Measurements from ENCODE around the gene SYT2.
A peak's percentile ranks its signal among the peaks of the same experiment; 100 is the strongest.
"Not testable (repeated sequence)": the region's sequence is repeated elsewhere in the genome, so short reads cannot be mapped to it uniquely, and the experiment has no call there.

Gene SYT2

DNA sequence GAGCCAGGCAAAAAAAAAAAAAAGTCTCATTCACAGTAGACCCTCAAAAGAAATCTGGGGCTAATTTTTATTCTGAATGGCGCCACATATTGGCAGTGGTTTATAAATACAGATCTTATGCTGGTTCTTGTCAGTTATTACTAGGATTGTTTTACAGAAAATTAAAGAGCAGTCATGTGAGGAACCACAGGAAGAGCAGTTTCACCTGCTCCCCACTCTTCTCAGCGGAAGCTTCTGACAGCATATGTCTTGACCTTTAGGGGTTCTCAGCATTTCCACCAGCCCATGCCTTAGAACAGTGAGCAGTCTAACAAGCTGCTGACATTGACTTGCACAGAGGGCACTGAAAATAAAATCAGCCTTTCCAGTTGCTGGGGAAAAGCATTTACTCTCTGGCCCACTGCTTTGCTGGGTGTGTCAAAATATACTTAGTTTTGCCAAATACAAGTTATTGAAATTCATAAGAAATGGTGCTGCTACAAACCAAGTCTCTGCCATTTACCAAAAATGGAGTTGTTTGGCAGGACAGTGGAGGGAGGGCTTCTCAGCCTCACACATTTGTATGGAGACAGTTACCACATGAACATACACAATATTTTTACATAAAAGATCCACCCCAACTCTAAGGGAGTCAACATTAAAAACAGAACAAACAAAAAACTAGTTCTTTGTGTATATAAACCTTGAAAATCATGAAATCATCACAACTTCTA, 144.2 kb downstream of the SYT2 start:
- DNase-seq, result no peak

DNA sequence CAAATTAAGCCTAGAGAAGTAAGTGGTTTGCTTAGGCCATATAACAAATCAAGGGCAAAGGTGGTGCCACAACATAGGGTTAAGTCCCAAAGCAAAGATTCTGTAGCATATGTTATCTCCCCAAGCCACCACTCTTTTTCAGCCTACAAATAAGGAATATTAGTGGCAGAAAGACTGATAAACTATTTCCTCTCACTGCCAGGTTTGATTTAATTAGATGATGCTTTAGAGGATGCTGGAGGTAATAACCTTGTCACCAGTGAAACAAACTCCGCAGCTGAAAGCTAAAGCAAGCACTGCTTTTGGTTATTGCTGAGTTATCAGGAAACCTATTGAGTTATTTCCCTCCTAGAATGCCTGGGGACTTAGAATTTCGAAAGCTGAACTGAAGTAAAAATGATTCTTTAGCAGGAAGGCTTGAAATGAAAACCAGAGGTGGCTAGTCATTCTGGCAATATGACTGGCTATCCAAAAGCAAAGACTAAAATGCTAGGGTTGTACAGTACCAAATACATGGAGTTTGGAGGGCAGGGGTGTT, 145.2 kb downstream of the SYT2 start:
- no peak for DNase-seq

DNA sequence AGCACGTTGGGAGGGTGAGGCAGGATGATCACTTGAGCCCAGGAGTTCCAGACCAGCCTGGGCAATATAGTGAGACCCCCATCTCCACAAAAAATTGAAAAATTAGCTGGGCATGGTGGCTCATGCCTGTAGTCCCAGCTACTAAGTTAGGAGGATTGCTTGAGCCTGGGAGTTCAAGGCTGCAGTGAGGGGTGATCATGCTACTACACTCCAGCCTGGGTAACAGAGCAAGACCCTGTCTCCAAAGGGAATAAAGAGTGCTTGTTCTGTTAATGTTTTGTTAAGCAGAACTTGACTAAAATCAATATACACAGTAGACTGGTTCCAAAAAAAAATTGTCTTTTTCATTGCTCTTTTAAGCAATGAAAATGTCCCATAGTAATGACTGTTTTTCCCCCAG, 146.4 kb downstream of the SYT2 start:
- no peak for DNase-seq

DNA sequence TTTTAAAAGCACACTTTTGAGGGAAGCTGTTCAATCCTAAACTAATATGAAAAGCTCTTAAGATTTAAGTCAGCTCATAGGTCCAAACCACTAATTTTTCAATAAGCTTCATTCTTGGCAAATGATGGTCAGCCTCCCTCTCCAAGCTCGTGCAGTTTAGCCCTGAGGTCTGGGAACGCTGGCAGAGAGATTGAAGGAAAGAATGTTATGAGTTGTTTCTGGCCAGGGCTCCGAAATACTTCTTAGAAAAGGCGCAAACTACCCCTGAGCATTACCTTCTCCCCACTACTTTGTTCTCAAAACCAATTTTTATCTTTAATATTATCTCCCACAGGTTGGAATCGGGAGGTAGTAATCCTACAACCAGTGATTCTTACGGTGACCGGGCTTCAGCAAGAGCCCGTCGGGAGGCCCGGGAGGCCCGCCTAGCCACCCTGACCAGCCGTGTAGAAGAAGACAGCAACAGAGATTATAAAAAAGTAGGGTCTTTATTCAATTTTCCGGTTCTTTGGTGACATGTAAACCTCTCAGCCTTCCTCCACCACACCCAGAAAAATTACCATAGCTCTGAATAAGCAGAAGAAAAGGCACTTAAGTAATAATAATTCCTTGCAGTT, 147.7 kb downstream of the SYT2 start:
- peak; percentile 33 for DNase-seq

DNA sequence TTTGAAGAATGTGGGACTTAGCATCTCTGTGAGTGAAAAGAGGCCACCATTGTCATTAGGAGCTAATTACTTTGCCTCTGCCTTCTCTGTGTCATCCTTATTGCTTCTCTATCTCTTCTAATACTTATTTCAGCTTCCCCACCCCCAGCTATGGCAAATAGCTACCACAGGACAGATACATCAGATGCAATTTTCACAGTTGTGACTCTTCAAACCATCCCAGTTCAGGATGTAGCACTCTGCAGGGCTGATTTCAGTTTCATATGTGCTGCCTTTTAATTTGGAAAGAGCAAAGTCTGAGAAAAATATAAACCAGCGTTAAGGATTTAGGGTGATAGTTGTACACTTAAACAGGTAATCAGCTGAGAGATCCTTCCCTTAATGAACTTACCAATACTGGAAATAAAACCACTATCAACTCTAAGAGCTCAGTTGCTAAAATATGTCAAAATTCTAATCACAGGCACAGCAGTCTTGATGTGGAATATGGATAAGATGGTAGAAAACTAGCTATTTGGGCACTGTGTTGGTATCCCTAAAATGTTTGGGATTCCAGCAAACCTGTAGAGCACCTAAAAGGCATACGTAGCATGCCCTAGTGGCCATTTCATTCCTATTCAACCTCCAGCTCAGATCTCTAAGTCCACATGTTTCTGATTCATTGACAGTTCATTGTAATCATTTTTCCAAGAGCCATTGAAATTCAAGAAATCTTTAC, 148.4 kb downstream of the SYT2 start:
- DNase-seq, result no peak

DNA sequence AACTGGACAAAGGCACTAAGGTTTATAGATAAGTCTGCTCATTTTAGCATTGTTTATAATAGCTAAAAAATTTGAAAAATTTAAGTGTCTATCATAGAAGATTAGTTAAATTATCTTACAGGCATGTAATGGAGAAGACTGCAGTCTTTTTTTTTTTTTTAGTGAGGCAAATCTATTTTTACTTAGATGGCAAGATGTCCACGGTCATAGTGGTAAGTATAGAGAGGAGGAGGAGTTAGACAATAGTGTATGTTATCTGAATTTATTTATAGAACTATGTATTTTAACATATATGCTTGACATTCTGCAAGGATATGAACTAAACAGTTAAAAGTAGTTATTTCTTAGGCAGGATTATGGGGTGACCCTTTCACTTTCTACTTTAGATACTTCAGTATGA, 149.0 kb downstream of the SYT2 start:
- no peak for DNase-seq

DNA sequence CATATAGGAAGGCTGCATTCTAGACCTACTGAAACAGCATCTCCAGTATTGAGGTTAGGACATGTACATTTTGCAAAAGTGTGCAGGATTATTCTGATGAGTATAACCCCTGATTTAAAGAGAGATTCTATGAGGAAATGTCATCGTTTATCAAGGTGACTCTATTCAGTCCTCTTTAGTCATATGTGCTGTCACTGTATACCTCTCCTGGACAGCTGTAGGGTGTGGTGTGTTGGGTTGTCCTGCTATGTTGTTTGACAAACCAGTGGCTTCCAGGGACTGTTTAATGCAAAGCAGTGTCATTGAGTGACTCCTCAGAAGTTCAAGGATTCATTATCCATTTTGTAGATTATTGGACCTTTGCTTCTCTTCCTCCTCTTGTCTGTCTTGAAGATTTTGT, 152.6 kb downstream of the SYT2 start:
- DNase-seq, result not testable (repeated sequence)

DNA sequence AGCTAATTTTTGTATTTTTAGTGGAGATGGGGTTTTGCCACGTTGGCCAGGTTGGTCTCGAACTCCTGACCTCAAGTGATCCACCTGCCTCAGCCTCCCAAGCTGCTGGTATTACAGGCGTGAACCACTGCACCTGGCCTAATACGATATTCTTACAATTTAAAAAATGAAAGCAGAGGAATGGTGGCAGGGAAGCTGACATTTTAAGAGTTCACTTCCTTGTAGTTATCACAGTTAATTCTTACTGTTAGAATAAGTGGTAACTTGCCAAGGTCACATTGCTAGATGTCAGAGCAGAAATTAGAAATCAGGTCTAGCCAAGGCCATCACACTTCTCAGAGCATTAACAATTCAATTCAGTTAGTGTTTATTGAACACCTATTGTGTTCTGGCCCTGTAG, 154.2 kb downstream of the SYT2 start:
- DNase-seq, result not testable (repeated sequence)

DNA sequence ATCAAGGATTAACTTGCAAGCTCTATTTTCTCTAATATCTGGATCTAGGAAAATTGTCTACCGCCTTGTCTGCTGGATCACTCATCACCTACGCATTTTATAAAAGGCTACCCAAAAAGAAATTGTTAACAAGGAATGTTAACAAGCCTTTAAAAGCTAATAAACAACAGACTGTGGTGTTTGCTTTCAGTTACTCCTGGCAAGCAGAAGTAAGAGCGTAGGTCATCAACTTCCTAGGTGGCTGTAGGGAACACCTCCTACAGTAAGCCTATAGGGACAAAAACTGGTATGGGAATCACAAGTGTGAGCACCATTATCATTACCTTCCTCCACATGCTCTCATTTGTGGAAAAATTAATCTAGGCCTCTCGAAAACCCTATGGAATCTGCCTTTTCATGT, 155.6 kb downstream of the SYT2 start:
- not testable (repeated sequence) for DNase-seq

DNA sequence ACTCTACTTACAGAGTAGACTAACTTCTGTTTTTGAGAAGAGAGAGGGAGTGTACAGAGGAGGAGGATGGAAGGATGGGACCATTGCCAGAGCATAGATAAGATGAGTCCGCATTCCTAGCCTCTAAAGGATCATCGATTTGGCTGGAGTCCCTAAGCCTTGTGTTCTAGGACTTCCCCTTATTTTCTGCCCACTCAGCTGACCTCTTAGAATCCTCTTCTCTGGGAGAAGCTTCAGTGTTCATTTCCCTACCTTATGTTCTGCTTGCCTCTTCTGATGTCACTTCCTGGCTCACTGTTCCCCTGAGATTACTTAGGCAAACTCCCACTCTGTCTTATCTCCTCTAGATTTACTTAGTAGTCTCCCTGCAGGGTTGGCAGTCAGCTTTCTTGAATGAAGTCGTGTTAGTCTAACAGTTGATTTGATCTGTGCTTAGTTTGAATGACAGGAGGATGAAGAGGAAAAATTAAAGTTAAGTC, 156.7 kb downstream of the SYT2 start:
- peak; percentile 44 for DNase-seq

DNA sequence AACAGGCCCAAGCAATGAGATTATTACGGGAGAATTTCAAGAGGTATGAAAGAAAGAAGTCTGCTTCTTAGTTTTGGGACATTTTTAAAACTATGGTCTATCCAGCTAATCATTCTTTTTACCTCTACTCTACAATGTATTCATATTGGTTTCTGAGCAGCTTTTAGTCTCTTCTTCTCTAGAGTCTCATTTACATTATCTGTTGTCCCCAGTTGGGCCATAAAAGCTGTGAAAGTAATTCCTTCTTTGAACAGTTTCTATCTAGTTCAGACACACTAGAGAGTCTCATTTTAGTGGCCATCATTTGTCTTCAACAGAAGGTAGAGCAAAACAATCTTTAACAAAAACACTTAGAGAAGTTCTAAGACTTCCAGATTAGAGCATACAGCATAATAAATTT, 157.2 kb downstream of the SYT2 start:
- DNase-seq, result not testable (repeated sequence)

DNA sequence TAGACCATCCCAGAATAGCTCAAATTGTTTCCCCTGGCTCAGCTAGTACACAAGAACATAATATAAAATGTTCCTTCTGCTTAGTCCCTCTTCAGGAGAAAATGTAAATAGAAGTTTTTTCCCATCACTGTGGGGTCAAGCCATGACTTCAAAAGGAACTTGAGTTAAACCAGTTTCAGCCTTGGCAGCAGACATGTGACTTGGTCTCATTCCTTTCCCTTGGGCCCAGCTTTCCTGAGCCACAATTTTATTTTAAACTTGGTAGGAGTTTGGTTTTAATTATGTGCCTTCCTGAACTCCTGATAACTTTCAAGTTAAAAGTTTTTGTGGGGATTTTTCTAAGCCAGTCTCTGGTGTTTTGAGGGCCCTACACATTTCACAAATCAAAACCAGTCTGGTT, 157.6 kb downstream of the SYT2 start:
- DNase-seq, result not testable (repeated sequence)

DNA sequence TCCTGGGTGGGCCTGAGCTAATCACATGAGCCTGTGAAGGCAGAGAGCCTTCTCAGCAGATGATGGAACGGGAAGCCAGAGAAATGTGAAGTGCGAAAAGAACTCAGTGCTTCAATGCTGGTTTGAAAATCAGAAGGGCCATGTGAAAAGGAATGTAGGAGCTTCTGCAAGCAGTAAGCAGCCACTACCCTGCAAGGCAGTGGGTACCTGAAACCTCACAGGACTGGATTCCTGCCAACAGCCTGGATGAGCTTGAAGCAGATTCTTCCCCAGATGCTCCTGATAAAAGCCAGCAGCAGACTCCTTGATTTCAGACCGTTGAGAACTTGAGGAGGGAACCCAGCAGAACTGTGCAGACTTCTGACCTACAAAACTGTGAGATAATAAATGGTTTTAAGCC, 158.6 kb downstream of the SYT2 start:
- DNase-seq, result peak; percentile 52

DNA sequence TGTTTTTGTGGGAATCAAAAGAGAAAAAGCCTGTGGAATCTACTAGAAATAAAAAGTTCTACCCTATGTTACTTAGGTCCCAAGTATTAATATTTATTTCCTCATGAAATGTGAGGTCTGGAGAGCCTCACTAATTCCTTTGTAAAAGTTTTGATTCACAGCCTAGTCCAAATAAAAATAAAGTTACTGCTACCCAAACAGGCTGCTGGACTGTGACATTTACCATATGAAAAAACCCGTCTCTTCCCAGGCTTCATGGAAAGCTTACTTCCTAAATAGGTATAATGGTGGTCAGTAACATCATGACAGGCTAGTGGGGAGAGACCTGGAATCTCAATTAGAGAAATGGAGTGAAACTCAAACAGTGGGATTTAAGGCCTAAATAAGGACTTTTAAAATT, 160.2 kb downstream of the SYT2 start:
- DNase-seq, result not testable (repeated sequence)

DNA sequence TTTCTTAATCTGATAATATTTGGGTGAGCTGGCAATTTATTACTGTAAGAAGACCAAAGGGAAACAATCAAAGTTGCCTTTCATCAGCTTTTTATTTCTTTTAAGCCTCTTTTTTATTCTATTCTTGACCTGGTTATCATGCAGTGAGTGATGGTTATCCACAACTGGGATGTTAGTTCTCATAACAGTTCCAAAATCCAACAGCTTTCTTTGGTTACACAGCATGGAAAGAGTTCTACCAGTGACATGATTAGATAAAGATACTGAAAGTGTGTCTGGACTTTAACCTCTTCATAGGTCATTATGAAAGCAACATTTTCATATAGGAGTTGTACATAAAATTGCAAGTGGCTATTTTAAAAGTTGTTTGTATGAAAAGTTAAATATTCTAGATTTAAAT, 163.0 kb downstream of the SYT2 start:
- no peak for DNase-seq

DNA sequence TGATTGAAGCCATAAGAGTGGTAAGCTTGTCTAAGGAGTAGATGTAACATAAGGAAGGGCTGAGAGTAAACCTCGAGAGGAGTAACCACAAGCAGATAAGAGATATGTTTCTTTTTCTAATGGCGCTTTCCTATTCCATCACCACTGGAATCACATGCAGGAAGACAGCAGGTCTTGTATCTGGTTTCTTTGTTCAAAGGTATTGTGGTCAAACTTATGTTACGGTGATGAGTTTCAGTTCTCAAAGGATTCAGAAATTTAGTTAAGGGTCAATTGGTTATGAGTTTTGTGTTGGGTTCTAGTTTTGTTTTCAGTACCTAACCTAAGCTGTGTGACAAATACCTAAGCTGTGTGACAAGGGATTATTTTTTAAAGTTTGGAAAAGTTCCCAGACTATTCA, 163.5 kb downstream of the SYT2 start:
- DNase-seq, result not testable (repeated sequence)

DNA sequence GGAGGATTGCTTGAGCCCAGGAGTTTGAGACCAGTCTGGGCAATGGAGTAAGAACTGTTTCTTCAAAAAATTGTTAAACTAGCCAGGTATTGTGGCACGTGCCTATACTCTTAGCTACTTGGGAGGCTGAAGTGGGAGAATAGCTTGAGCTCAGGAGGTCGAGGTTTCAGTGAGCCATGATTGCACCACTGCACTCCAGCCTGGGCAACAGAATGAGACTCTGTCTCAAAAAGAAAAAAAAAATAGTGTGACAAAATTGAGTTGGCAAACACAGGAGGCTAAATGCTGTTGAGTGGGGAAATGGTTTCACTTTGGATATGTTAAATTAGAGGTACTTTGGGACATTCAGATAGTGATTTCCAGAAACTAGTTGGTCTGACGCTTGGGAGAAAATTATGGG, 163.9 kb downstream of the SYT2 start:
- DNase-seq, result not testable (repeated sequence)

DNA sequence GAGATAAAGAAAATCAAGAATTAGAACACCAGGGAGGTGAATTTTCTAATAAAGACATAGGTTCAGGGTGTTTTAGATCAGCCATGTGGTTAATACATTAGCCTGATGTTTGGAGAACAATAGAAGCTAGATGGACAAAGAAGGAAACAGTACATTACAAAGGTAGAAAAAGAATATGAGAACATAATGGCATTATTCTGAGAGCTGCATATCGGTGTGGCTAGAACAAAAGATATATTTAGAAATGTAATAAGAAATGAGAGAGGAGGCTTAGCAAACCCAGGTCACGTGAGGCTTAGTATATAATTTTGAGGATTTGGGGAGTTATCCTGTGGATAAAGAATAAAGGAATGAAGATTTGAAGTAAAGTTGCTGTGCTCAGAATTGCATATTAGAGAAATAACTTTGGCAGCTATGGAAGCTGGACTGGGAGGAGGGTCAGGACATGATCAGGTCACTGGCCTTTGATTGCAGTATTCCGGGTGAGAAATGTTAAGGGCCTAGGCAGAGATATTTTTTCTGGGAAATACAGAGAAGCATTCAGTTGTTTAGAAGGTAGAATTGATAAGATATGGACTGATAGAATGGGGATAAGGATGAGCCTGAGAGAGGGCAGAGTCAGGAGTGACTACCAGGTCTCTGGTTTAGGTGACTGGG, 164.5 kb downstream of the SYT2 start:
- not testable (repeated sequence) for DNase-seq

DNA sequence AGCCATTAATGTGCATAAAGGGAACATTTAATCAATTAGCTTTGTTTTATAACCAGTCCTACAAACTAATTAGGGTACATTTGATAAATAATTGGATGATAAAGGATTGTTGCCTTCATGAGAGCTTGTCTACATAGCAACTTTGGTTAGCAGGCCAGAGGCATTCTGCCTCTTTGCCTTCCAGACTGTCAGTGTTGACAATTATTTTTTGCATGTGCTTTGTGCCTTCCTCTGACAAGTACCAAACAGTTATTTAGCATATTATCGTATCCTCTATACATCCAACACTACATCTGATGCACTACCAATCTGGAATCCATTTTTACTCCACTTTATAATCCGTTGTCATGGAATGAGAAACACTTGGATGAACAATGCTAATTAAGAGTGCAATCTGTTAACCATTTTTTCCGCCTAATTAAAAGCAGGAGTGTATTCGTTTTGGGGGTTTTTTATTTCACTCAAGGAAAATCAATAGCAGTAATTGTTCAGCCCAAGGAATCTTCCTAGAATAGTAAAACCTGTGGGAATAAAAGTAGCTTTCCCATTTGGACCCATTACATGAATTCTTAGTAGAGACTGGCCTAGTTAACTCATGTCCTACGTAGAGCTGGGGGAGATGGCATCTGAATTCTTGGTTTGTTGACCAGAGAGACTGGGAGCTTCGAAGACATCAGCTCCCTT, 165.3 kb downstream of the SYT2 start:
- DNase-seq, result not testable (repeated sequence)

DNA sequence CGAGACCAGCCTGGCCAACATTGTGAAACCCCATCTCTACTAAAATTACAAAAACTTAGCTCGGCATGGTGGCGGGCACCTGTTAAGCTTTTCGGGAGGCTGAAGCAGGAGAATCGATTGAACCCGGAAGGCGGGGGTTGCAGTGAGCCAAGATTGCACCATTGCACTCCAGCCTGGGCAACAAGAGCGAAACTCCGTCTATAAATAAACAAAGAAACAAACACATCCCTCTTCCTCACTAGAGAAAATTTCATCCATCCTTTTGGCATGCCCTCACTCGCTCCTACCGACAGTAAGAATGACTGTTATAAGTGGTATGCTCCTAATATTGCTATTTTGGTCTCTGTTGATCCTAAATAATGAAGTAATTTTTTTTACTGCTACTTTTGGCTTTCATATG, 166.7 kb downstream of the SYT2 start:
- peak; percentile 45 for DNase-seq

DNA sequence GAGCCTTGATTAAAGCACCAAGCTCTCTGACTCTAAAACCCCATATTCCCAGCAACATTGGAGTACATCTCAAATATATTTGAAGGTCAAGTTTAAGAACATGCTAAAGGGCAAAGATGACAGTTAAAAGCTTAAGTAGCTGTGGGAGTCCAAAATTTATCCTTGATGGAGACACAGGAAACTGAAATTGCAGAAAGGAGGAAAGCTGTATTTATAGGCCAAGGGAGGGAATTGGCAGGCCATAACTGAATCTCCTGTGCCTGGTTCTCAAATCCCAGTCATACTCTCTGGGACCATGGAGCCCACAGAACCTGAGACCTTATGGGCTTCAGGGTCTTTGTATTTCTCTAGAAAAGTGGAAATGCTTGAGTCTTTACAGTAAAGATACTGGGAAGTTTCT, 167.8 kb downstream of the SYT2 start:
- not testable (repeated sequence) for DNase-seq

DNA sequence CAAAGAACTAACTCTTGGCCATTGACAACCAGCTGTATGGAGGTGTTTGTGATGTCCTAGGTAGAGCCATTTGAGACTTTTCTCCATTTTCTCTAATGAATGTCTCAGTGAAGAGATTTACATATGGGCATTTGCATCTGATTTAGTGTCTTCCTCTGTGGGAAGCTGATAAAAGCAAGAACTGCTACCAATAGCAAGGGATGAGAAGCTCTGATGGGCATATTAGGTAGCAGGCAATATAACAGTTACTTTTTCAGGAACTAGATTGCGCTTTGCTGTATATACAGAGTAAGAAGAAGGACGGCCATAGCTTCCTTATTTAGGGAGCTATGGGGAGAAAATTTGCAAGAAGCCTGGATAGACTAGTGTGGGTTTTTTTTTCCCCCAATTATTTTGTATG, 169.4 kb downstream of the SYT2 start:
- not testable (repeated sequence) for DNase-seq
